Activated T-cell treated with anti-CD3 and anti-CD28 coated beads for 1 hour (primary cell): Measurements from ENCODE around the gene ANAPC5.

Source experiments
- DNase-seq: peaks from one replicate; pipeline ENCODE4 v3.0.0-alpha.2; 2020; ENCODE audit warnings: low read depth

Gene ANAPC5

GRCh38 chr12:121365416-121366062, 13.3 kb upstream of the ANAPC5 start:
- no peak for DNase-seq

GRCh38 chr12:121364683-121365121, 12.5 kb upstream of the ANAPC5 start:
- DNase-seq = no peak

GRCh38 chr12:121358073-121358472, 5.9 kb upstream of the ANAPC5 start:
- DNase-seq = no peak

- no peak for DNase-seq
Observed at GRCh38 chr12:121357331-121357730, 5.1 kb upstream of the ANAPC5 start.

- DNase-seq = no peak
Observed at GRCh38 chr12:121356657-121357056, 4.4 kb upstream of the ANAPC5 start.

GRCh38 chr12:121355818-121356217, 3.6 kb upstream of the ANAPC5 start:
- no peak for DNase-seq

- DNase-seq = no peak
Observed at GRCh38 chr12:121352682-121353018, 439 bp upstream of the ANAPC5 start.

- DNase-seq = no peak
Observed at GRCh38 chr12:121346747-121347146, 5.5 kb downstream of the ANAPC5 start.

GRCh38 chr12:121345151-121345815, 6.9 kb downstream of the ANAPC5 start:
- no peak for DNase-seq

GRCh38 chr12:121344506-121344905, 7.7 kb downstream of the ANAPC5 start:
- DNase-seq = no peak

- DNase-seq = no peak
Observed at GRCh38 chr12:121337416-121337815, 14.8 kb downstream of the ANAPC5 start.

GRCh38 chr12:121334513-121335343, 17.5 kb downstream of the ANAPC5 start:
- DNase-seq = no peak

GRCh38 chr12:121333747-121334146, 18.5 kb downstream of the ANAPC5 start:
- no peak for DNase-seq

GRCh38 chr12:121331248-121331647, 21.0 kb downstream of the ANAPC5 start:
- no peak for DNase-seq

GRCh38 chr12:121330692-121331091, 21.5 kb downstream of the ANAPC5 start:
- no peak for DNase-seq

- DNase-seq = no peak
Observed at GRCh38 chr12:121330195-121330594, 22.0 kb downstream of the ANAPC5 start.

- DNase-seq = no peak
Observed at GRCh38 chr12:121328620-121329019, 23.6 kb downstream of the ANAPC5 start.

- DNase-seq = no peak
Observed at GRCh38 chr12:121326996-121327674, 25.1 kb downstream of the ANAPC5 start.

- DNase-seq = no peak
Observed at GRCh38 chr12:121325922-121326396, 26.3 kb downstream of the ANAPC5 start.

GRCh38 chr12:121323908-121324307, 28.3 kb downstream of the ANAPC5 start:
- DNase-seq = no peak

- no peak for DNase-seq
Observed at GRCh38 chr12:121318121-121318520, 34.1 kb downstream of the ANAPC5 start.

- no peak for DNase-seq
Observed at GRCh38 chr12:121314431-121314830, 37.8 kb downstream of the ANAPC5 start.
